HG03097 (cell line): Measurements from ENCODE around the gene TPCN2.

ENCODE experiments used
- ATAC-seq: cut with Tn5 transposase; IDR thresholded peaks from one replicate; pipeline ENCODE4 v1.9.1; 2021; ENCODE audit not compliant: unreplicated experiment, low FRiP score

TPCN2 gene

DNA sequence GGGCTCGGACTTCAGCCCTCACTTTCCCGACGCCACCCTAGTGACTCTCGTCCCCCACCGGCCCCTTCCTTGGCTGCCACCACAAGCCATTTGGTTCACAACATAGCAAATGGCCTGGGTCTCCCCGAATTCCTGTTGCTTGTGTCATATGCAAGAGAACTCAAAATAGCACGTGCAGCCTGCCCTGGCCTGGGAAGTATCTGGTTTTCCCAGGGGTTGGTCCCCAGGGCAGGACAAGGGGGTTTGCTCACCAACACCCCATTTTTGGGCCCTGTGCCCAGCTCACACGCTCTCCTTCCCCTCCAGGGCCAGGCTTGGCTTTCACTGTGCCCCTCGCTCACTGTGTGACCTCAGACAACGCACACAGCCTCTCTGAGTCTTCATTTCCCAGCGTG is 12.8 kb upstream of the TPCN2 start:
- no peak for ATAC-seq

DNA sequence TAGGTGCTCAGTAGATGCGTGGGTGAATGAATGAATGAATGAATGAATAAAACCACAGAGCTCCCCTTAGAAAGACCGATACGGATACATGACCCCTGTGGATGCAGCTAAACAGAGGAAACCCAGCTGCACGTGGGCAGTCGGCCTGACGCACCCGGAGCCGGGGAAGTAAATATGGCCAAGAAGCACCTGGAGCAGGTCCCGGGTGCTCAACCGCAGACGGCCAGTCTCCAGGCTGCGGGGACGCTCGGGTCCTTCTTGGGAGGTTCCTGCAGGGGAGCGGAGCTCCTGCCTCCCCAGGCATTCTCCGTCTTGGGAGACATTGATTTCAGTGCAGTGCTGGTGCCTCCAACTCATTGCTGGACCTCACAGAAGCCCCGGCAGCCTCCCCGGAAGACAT is 11.7 kb upstream of the TPCN2 start:
- ATAC-seq = no peak

DNA sequence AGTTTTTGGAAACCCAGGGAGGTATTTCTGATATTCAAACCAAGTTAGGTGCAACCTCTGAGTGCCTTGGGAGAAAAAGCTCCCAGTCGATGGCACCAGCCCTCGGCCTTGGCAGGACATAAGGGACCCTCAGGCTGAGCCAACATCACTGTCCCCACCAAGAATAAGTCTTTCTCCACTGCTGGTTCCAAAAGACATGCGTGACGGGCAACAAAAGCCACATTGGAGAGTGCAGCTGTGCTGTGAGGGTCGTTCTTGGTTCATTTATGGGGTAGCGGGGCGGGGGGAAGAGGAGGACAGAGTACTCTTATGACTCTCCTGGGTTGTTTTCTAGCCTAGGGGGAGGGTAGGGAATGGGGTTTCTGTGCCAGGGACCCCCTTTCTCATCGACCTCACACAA is 11.2 kb upstream of the TPCN2 start:
- no peak for ATAC-seq

DNA sequence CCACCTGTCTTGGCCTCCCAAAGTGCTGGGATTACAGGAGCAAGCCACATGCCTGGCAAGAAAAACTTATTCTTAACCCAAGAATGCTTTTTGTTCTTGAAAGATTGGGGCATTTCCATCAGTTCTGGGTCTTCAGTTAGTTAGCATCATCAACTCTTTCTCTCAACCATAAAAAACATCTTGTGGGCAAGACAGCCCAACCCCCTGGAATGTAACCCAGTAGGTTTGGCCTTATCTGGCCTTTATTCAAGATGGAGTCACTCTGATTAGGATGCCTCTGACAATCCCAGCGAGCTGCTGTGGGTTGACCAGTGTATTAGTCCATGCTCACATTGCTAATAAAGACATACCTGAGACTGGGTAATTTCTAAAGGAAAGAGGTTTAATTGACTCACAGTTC is 9.2 kb upstream of the TPCN2 start:
- no peak for ATAC-seq

DNA sequence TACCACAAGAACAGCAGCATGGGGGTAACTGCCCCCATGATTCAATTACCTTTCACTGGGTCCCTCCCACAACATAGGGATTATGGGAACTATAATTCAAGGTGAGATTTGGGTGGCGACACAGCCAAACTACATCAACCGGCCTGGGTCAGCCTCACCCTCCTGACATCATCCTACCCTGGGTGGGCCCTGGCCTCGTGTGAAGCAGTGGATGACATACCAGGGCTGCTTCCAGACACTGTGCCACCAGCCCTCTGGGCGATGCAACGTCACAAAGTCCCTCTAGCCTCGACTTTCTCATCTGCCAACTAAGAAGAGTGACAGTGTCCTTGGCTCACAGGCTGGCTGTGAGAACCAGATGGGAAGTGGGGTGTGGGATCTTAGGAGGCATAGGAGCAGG is 8.7 kb upstream of the TPCN2 start:
- no peak for ATAC-seq

DNA sequence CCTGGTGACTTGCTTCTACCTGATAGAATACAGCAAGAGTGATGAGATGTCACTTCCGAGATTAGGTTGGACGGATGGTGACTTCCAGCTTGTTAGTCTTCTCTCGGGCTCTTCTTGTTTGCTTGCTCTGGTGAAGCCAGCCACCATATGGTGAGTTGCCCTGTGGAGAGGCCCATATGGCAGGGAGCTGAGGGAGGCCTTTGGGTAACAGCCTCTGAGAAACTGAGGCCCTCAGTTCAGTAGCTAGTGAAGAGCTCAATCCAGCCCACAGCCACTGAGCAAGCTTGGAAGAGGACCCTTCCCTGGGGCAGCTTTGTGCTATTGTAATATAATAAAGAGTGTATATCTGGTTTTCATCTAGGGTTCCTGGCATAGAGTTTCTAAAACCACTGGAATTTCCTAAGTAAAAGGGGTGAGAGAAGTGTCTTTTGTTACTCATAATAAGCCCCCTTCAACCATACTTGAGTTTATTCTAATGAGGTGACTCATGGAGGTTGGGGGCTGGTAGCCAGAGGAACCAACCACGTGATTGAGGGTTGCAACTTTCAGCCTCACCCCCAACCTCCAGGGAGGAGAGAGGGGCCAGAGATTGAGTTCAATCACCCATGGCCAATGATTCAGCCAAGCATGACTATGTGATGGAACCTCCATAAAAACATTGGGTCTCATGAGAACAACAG is 8.0 kb upstream of the TPCN2 start:
- ATAC-seq = no peak

DNA sequence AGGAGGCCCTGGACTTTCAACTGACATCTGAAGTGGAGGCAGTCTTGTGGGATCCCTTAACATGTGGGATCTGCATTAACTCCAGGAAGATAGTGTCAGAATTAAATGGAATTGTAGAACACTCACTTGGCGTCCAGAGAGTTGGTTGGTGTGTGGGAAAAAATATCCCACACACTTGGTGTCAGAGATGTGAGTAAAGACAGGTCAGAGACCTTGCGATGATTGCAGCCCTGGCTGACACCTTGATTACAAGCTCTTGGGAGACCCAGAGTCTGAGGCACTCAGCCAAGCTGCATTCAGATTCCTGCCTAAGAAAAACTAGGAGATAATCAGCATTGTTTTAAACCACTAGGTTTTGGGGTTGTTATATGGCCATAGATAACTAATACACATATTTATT is 7.2 kb upstream of the TPCN2 start:
- no peak for ATAC-seq

DNA sequence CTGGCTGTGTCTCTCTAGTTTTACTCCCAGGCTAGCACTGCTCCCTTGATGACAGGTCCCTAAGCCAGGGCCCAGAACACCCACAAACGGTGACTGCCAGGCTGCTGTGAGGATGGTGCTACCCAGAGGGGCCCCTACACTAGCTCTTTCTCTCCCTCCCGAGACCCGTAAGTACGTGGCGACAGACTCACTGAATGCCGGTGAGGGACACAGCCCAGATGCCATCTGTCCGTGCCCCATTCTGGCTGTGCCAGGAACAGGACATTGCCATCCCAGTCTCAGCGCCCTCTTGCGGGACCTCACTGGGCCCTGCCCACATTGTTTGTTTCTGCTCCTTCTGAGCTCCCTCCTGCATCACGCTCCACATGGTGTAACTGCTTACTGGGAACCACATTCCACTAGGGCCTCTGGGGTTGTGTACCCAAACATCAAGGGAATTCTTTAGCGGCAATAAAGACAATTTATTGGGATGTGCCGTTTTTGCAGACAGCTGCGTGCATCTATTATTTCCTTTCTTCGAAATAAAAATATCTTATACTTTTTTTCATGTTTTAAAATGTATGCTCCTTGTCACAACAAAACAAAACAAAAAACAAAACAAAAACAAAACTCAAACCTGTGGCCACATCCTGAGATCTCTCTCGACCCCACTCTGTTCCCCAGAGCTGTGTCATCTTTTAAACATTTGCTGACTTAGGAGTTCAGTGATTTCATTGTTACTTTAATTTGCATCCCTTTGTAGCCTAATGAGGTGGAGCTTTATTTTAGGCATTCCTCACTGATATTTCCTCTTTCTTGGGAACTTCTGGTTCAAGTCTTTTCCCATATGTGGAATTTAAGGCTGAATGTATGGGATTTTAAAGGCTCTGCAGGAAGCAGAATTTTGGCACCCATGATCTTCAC is 4.4 kb upstream of the TPCN2 start:
- no peak for ATAC-seq

DNA sequence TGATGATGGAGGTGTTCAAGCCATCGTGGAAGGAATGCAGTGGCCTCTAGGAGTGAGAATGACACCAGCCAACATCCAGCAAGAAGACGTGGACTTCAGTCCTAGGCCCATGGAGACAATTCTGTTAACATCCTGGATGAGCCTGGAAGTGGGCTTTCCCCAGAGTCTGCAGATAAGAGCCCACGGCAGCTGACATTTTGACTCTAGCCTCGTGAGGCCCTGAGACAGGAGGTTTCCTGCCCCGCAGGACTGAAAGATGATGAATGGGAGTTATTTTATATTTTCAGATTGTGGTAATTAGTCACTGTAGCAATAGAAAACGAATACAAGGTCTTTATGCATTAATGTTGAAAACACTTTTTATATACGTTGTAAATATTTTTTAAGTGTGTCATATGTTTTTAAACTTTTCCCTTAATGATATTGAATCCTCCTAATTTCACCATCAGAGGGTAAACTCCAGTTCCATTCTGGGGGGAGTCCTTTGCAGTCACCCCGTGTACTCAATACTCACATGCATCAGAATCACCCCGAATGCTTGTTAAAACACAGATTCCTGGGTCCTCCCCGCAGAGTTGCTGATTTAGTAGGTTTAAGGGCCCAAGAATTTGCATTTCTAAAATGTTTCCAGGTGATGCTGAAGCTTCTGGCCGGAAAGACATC is 570 bp upstream of the TPCN2 start:
- no peak for ATAC-seq

DNA sequence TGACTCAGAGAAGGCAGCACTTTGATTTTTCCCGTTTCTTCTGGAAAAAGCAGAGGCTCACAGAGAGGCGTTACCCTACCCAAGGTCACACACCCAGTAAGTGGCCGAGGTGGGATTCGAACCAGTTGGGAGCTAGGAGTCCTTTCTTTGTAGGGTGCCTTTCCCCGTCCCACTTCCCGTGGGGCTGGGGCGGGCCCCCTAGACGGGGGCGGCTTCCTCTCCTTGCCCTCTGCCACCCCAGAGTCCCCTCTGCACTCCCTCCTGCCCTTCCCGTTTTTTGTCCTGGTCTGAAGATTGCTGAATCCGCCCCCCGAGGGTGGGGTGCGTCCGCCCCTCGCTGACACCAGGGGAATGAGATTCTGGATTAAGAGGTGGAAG is 747 bp downstream of the TPCN2 start:
- ATAC-seq = no peak

DNA sequence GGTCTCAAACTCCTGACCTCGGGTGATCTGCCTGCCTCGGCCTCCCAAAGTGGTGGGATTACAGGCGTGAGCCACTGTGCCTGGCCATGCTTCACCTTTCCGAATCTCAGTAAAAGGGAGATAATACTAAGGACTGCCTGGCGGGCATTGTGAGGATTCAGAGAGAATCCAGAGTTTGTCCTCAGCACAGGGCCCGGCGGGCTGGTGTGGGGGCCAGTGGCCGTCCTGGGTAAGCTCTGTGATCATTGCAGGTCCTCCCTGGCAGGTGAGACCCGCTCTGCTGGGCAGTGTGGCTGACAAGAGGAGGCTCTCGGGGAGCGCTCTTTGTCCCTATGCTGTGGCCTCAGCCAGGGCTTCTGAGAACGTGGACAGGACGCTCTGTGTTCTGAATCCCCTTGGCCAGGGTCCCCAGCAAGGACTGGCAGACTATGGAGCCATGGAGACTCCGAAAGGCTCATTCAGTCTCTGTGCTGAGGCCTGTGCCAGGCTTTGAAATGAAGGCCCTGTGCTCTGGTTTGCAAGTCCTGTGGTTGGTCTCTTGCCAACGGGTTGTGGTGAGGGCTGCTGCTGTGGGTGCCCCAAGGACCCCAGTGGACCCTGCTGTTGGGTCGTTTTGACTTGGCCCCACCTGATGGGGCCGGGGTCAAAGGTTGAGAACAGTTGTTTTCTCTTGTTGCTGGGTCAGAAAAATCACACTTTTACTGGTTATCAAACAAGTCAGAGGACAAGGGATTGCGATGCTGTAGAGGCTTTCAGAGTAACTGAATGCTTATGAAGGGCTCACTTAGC is 2.1 kb downstream of the TPCN2 start:
- ATAC-seq = no peak

DNA sequence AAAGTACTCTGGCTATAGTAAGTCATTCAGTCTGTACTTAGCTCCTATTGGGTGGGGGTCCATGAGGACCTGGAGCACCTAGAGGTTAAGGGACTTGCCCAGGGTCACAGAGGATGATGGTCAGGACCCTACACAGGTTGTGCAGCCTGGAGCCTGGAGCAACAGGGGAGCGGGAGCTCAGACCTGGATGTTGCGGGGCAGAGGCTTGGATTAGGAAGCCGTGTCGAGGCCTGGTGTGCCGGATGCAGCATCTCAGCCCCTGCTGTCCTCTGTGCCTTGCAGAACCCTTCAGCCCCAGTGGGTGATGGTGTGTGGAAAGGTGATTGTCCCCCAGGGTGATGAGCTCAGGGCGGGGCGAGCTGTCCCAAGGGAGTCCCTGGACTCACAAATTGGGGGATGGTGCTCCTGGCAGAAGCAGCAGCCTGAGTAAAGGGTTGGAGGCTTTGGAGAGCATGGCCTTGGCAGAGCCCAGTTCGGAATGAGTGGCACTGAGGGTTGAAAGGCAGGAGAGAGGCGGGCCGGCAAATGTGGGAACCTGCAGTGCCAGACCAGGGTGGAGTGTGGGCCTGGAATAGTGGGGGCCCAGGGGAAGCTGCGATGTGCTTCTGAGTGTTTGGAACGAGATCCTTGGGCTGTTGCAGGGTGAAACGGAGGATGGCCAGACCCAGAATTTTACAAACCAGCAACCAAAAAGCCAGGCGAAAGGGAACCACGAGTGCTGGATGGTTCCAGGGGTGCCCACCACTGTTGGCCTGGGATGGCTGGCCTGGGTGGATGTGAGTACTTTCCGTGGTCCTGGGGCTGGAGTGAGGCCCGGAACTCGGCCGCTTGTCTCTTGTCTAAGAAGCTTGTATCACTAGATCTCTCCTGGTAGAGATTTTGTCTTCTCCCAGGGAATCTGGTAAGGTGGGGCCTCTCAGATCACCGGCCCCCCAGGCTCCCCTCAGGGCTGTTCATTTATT is 2.9 kb downstream of the TPCN2 start:
- ATAC-seq = no peak

DNA sequence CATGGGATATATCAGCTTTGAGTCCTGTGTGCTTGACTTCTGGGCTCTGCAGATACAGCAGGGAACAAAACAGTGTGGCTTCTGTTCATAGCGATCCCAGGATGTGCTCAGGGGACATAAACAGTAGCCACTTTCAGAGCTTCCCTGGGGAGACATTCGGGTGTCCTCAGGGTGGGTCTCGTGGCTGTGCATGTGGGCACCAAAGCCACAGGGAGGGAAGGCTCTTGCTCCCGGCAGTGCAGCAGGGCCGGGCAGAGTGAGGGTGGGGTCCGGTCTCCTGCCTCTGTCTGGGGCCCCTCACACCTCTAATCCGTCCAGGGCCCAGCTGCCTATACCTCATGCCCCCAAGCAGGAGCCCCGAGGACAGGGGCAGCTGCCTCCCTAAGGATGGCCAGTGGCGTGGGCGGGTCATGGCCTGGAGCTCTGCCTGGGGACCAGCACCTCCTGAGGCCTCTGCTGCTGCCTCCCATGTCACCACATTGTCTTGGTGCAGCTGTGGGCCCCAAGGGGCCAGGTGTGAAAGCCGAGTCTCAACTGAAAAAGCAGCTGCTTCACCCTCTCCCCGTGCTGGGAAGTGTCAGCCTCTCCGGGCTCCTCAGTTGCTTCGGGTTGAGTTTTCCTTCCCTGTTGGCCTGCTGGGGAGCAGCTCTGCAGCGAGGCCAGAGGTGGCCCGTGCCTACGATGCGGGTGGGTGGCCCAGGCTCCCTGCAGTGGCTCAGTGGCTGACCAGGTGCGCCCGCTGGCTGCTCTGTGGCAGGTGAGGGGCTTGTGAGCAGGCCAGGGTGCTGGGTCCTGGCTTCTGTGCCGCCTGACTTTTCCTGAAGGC is 3.8 kb downstream of the TPCN2 start:
- no peak for ATAC-seq

DNA sequence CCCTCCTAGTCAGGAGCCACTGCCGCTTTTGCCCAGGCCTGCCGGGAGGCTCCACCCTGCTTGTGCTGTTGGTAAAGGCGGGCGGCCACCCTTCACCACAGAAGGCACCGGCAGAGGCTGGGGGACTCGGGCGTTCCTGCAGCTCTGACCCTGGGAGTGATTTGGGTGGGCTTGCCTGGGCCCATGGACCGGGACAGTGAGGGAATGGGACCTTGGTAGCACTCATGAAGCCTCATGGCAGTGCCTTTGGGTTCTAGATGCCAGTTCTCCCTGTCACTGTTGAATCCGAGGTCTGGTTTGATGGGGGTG is 4.4 kb downstream of the TPCN2 start:
- no peak for ATAC-seq

DNA sequence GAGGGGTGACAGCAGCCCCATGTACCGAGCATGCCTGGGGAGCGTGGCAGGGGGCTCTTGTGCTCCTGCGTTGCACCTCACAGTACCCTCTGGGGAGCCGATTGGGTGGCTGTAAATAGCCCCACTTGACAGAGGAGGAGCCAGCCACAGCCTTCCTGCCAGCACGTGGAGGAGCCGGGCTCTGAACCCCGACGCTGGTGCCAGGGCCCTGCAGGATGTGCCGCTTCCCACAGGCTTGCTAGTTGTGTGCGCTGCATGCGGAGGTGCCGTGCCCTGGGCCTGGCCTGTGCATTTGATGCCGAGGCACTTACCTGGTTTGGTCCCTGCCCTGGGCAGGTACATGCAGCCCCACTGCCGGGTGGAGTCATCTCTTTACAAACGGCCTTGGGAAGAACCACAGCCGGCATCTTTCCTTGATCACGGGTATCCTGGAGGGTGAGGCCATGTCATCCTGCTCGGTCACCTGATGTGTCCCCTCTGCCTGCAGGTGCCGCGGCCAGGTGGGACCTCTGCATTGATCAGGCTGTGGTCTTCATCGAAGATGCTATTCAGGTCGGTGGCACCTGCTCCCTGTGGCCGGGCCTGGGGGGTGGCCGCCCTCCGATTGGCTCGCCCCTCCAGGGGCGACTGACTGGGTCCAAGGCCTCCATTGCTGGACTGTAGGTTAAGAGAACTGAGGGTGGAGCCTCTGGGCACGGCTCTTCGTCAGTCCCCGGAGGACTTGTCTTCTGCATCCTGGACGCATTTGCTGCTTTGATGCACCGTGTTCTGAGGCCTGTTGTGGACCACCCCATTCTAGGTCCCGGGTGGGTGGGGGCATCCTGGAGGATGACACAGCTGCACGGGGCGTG is 5.0 kb downstream of the TPCN2 start:
- no peak for ATAC-seq

DNA sequence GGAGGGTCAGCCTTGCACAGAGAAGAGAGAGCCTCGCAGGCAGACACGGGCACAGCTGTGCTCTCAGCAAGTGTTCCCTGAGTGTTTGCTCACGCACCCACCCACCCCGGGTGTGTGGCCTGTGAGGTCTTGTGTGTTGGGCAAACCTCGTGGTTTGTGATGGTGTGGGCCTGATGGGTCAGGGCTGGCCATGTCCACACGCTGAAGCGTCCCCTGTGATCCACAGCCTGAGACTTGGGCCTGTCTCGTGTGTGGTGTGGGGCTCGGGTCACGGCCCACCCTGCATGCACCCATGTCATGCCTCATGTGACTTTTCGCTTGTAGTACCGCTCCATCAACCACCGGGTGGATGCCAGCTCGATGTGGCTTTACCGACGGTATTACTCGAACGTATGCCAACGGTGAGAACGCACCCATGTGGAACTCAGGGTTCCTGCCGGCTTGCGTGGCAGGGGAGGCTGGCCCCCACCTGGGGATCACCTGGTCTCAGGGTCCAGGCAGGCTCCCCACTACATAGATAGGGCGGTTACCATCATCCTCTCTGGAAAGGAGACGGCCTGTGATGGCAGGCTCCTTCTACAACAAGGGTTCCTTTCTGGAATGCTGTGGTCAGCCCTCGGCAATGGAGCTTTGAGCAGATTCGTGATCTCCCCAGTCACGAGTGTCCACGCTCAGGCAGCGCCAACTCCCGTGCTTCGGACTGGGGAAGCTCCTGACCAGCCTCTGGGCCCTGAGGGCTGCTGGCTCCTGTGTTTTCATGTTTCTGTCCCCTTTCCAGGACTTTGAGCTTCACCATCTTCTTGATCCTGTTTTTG is 5.9 kb downstream of the TPCN2 start:
- ATAC-seq = no peak

DNA sequence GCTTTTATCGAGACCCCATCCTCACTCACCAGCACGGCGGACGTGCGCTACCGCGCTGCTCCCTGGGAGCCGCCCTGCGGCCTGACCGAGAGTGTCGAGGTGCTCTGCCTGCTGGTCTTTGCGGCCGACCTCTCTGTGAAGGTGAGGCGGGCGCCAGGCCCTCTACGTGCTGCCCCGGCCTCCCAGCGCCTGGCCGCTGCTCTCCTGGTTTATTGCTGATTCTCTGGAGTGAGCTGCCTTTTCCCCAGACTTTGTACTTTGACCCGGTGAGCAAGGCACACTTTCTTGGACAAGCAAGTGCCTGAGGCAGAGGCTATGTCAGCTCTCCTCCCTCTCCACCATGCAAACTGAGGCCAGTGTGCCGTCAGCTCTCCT is 6.5 kb downstream of the TPCN2 start:
- no peak for ATAC-seq
